Inflammatory macrophage treated with lipopolysaccharide for 1 hour (primary cell): ENCODE measurements around the gene DNAH10.

Experiments used
- DNase-seq, 2 donors: peaks; one replicate each; pipeline ENCODE4 v3.0.0-alpha.2; 2020 to 2022

The DNAH10 gene

DNA sequence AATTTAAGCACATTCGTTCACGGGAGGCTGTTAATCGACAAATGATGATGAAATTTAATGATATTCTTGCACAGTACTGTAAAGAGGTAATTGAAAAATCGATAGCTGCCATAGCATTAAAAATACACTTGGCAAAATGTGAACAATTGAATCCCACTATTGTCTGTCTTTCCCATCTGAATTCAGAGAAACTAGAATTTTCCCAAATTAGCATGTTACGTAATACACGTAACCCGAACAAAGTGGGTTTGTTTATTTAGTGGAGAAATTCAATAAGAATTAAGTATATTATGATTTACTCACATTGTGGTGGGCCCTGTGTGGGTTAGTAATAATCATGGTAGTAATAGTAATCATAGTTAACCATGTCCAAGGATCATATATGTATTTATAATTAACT is 31.9 kb downstream of the DNAH10 start:
- DNase-seq, result no peak

DNA sequence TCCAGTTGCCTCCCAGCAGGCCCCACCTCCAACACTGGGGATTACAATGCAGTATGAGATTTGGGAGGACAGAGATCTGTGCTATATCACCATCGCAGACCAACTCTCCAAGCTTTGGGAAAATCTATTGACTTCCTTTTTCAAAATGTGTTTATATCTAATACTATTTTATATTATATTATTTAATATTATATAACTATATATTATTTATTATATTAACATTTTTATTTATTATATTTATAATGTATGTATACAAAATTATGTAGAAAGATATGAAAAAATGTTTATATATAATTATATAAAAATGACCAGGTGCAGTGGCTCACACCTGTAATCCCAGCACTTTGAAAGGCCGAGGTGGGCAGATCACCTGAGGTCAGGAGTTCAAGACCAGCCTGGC is 36.4 kb downstream of the DNAH10 start:
- no peak for DNase-seq

DNA sequence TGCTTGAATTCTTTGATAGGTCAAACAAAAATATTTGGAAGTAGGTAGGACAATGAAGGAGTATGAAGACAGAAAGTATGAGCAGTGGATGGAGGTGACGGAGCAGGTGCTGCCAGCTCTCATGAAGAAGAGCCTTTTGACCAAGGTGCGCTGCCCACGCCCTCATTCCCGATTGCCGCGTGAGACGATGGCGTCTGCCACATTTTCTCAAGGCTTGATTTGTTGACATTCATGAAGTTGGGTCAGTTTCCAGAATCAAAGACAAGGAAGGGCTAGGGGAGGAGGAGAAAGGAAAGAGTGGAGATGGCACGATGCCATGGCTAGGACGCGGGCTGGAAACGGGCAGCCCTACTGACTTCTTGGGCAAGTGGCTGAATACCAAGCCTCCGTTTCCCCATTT is 37.1 kb downstream of the DNAH10 start:
- DNase-seq, result no peak

DNA sequence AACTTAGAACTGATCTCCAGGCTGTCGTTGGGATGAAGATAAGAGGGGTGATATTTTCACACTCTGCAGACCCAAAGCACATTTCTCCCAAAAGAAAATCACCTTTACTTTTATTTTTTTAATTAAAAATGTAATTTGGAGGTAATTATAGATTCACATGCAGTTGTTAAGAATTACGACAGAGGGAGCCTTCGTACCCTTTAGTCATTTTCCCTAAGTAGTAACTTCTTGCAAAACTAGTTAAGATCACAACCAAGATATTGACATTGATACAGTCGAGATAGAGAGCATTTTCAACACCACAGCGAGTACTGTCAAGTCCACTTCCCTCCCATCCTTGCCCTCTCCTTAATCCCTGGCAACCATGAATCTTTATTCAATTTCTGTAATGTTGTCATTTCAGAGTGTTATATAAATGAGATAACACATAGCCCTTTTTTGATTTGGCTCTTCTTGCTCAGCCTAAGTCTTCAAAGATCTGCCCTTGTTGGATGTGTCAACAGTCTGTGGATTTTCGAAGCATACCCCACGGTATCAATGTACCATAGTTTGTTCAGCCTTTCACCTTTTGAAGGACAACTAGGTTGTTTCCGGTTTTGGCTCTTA is 39.6 kb downstream of the DNAH10 start:
- DNase-seq, result peak in 1 of 2 donors; percentile 12

DNA sequence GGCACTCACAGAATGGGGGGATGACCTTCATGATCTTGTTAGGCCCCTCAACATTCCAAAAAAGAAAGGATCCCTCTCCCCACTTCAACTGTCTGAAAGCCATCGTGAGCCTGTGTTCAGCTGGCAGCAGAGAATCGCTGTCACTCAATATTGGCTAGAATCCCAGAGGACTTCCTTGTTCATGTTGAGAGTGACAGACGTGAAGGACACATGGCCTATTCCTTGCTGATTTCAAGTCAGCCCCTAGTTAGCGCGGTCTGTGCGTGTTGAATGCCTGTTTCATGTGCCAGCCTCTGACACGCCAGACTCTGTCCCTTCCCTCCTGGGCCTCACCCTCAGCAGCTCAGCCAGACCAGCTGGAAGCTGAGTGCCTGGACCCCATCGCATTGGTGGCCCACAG is 43.1 kb downstream of the DNAH10 start:
- no peak for DNase-seq

DNA sequence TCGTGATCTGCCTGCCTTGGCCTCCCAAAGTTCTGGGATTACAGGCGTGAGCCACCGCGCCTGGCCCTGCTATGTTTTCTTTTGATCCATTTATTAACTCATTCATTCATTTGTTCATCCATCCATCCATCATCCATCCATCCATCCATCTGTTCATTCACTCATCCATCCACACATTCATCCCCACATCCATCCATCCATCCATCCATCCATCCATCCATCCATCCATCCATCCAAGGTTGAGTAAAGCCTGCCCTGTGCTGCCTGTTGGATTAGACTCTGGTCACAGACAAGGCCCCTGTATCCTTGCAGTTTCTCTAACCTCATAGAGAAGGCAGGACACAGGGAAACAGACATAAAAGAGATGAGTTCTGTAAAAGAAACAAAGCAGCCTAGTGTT is 44.9 kb downstream of the DNAH10 start:
- no peak for DNase-seq

DNA sequence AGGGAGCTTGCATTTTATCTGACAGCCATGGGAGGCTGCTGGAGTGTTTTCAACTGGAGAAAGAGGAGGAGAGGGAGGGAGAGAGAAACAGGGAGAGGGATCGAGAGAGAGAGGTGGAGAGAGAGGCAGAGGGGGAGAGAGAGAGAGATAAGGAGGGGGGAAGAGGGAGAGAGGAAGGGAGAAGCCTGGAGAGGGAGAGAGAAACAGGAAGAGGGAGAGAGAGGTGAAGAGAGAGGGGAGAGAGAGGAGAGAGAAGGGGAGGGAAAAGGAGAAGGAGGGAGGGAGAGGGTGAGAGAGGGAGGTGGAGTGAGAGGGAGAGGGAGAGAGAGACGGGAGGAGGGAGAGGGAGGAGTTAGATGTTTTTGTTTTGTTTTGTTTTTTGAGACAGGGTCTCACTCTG is 45.6 kb downstream of the DNAH10 start:
- DNase-seq, result no peak

DNA sequence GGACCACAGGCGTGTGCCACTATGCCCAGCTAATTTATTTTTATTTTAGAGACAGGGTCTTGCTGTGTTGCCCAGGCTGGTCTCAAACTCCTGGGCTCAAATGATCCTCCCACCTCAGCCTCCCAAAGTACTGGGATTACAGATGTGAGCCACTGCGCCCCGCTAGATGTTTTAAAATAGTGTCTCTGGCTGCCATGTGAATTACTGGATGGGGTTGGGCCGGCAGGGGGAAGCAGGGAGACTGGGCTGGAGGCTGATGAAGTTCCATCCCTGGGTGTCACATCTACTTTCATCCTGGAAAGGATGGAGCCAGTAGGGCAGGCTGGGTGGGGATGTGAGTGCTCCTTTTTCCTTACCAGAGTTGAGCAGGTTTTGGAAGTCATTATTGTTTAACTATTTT is 46.1 kb downstream of the DNAH10 start:
- DNase-seq, result no peak

DNA sequence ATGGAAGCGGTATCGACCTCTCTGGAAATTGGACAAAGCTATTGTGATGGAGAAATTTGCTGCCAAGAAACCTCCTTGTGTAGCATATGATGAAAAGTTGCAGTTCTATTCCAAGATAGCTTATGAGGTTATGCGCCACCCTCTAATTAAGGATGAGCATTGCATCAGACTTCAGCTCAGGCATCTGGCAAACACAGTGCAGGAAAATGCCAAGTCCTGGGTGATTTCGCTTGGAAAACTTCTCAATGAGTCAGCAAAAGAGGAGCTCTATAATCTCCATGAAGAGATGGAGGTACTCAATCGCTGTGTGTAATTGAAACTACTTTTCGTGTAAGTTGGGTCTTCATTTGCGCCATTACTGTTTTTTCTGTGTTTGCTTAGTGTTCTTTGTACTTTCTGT is 51.2 kb downstream of the DNAH10 start:
- DNase-seq, result no peak

DNA sequence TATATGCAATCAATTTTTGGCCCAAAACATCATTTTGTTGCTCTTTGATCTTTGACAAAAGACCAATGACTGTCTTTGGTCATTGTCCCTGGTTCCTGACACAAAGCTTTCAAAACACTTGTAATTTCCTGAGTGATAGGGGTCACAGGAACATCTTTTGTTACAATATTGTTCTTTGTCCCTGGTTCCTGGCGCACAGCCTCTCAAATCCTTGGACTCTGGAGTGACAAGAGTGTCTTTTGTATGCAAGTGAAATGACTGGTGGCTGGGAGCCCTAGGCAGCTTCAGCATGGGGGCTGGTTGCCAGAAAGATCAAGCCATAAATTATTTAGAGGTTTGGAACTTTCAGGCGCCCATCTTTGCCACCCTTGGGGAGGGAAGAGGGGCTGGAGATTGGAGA is 53.9 kb downstream of the DNAH10 start:
- DNase-seq, result no peak

DNA sequence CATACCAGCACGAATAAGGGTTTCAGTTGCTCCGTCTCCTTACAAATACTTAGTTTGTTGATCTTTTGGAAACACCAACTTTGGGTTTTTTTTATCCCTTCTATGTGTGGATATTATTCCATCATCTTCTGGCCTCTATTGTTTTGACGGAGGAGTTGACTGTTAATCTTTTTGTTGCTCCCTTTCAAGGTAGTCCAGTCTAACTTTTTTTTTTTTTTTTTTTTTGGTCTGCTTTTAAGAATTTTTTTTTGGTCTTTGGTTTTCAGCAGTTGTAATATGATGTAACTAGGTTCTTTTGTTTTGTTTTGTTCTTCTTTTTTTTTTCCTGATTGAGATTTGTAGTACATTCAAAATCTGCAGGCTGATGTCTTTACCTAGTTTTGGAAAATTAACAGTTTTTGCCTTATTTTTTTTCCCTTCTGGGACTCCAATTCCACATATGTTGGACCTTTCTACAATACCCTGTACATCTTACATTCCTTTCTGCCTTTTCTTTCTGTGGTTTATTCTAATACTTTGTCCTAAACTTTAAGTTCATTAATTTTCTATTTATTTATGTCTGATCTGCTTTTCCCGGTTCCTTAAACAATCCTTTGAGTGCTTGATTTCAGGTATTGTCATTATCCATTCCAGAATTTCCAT is 54.9 kb downstream of the DNAH10 start:
- no peak for DNase-seq

DNA sequence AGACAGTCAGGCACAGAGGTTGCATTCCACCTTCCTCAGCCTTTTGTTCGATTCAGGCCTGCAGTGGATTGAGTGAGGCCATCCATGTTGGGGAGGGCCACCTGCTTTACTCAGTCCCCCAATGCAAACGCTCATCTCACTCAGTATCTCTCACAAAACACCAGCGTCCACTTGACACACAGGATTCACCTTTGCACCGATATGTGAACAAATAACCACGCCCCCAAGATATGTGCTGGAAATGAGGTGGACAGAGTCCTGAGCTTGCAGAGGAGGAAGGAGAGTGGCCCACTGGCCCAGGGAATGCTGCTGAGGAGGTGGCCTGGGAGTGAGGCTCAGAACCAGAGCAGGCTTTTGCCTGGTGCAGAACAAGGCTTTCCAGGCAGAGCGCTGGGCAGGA is 60.7 kb downstream of the DNAH10 start:
- no peak for DNase-seq

DNA sequence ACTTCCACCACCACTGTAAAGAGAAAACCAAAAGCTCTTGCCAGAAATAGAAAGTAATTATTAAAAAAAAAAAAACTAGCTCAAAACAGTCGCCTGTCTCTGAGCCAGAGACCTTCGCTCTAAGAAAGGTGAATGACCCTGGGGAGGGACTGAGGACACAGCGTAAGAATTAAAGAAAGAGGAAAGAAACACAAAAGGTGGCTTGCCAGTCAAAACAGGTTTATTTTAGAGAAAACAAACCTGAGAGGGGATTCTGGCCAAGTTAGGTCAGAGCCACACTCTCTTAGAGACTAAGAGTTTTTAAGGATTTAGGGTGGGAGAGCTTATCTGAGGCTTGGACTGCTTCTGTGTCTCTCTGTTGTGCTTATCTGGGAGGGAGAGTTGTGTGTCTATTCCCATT is 66.0 kb downstream of the DNAH10 start:
- DNase-seq, result no peak

DNA sequence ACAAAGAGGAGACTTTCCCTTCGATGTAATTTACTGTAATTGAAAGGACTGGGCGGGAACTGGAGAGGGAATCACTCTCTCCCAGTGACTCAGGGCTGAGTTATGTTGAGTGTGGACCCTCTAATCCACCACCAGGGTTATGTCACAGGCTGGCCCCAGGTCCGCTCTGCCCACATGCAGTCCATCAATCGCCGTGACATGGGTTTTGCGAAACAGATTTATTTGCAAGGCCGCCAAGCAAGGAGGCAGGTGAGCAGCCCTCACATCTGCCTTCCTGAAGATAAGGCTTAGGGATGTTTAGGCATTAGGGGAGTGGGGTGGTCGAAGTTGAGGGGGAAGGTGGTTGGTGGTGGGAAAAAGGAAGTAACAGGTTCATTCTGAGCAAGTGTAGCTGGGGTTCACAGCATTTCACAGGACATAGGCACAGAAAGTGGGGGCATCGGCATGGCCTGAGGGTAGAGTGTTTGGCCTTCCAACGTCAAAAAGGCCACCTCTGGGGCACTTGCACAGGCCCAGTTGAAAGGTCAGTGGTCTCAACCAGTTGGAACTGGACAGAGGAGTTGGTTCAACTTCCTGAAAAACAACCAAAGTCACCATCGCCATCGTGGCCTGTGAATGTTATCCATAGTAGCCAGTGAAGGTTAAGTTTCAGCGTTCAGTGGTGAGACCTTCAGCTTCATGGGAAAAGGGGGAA is 66.9 kb downstream of the DNAH10 start:
- DNase-seq, result no peak

DNA sequence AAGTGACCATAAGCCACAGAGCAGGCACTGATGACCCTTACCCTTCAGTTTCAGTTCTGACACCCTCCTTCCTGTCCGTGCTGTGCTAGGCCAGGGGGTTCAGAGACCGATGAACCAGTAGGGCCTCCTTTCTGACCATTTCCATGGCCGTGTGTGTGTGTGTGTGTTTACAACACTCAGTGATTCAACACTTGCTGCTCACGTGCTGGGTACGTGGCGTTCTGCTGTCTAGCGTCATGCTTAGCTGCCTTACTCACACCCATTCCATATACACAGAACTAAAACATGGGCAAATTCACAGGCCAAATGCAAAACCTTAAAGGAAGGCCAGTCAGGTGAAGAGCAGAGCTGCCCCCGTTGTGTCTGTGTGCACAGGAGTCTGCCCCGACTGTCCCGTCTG is 67.5 kb downstream of the DNAH10 start:
- no peak for DNase-seq

DNA sequence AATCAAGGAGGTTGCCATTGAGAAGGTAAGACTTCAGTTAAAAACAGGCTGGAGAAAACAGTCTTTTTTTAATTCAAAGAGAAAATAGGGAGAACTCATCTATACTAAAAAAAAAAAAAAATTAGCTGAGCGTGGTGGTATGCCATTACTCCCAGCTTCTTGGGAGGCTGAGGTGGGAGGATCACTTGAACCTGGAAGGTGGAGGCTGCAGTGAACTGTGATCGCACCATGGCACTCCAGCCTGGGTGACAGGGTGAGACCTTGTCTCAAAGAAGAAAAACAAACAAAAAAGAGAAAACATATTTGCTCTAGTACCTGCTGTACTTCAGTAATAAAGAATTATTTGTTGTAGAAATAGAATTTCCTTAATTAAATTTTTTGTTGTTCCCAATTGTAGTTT is 68.6 kb downstream of the DNAH10 start:
- DNase-seq, result no peak

DNA sequence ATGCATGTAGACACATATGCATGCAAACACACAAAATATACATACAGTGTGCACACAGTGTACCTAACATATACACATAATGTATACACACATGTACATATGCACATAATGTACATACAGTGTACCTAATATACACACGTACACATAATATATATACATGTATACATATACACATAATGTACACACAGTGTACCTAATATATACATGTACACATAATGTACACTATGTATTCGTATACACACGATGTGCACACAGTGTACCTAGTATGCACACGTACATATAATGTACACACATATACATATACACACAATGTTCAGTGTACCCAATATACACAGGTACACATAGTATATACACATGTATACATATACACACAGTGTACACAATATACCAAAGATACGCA is 70.0 kb downstream of the DNAH10 start:
- no peak for DNase-seq

DNA sequence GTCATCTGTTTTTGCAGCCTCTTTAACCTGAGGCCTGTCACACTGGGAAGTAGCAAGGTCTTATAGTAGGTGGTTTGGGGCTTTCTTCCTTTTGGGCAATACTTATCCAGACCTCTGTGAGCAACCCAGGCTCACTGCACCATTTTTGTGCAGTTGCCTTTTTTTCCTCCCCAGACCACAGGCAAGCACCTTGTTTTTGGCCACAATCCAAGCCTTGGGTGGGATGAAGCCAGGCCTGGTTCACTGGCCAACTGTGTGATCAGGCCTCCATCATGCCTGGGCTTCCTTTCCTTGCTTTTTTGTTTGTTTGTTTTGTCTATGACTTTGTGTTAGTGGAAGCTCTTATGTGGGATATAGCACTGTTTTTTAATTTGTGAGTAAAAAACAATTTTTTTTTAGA is 71.7 kb downstream of the DNAH10 start:
- DNase-seq, result no peak

DNA sequence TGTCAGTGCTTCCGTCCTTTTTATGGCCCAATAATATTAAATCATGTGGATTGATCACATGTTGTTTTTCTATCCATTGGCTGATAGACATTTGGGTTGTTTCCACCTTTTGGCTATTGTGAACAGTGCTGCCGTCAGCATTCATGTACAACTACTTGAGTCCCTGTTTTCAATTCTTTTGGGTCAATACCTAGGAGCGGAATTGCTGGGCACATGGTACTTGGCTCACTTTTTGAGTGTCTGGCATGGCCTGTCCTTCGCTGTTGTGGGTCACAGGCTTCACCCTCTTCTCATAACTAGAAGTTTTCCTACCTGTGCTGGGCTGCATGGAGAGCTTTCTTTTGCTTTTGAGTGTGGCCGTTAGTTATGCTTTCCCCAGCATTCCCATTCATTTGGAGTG is 72.7 kb downstream of the DNAH10 start:
- no peak for DNase-seq

DNA sequence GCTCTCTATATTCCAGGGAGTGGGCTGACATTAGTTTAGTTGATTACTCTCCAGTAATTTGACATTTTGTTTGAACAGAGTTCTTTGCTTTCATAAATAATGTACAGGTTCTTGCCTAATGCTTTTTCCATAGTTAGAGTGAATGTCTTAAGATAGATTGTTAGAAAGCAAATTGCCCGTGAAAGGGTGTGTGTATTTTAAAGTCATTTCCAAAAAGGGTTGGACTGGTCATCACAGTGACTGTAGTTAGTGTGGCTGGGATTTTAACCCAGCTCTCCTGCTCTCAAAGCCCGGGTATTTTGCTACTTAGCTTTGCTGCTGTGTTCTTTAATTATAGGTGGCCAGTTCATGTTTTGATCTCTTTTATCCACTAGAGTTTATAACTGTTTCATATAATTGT is 74.2 kb downstream of the DNAH10 start:
- DNase-seq, result no peak

DNA sequence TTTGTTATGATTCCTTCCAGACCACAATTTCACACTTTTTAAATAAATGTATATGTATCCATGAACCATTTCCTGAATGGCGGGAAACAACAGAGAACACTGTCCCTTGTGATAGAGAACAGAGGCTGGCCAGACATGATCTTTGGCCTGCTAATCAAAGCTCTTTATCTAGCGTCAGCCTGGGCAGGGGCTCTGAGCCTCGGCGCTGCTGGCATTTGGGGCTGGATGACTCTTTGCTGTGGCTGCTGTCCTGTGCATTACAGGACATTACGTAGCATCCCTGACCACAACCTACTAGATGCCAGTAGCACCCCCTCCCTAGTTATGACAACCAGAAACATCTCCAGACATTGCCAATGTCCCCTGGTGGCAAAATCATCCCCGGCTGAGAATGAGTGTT is 77.7 kb downstream of the DNAH10 start:
- DNase-seq, result no peak

DNA sequence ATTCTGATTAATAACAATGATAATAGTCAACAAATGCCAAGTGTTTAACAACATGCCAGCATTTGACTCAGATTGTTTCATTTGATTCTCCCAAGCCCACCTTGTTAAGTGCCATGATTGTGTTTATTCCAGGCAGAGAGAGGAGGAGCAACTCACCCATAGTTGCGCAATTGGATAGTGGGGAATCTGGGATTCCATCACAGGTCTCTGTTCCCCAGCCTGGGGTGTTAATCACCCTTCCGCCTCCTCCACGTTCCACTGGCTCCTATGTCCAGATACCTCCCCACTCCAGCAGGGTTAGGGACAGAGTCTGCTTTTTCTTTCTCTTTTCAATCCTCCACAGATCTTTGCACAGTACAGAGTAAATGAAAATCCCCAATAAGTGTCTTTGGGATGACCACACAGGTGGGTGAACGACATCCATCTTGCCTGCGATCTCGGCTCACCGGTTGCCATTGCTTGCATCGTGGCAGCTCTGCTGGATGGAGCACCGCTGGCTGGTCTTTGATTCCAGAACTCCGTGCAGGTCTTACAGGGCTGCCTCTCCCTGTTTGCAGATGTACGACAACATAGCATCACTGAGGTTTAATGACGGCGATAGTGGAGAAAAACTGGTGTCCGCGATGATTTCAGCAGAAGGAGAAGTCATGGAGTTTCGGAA is 78.8 kb downstream of the DNAH10 start:
- DNase-seq, result no peak

DNA sequence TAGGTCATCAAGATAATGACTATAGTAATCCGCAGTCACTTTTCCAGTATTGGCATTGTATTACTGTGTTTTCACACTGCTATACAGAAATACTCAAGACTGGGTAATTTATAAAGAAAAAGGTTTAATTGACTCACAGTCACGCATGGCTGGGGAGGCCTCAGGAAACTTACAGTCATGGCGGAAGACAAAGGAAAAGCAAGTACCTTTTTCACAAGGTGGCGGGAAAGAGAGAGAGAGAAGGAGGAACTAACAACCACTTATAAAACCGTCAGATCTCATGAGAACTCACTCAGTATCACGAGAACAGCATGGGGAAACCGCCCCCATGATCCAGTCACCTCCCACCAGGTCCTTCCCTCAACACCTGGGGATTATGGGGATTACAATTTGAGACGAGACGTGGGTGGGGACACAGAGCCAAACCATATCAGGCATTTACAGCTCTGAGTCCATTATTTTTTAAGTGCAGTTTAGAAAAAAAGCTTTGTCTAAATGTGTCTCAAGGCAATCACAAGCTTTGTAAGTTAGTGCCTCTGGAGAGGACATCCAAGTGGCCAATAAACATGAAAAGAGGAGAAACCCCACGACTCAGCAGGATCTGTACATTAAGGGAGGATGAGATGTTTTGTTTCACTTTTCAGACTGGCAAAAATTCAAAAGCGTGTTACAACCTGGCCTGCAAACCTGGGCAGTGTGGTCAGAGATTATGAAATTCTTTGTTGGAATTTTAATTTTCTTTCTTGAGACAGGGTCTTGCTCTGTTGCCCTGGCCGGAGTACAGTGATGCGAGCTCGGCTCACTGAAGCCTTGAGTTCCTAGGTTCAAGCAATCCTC is 82.0 kb downstream of the DNAH10 start:
- no peak for DNase-seq
